Subcutaneous abdominal adipose tissue (tissue), 5 donors: ENCODE measurements around the gene ITSN2.

Source experiments
- H3K27ac ChIP-seq: one replicate; pipeline ENCODE4 v1.7.0; 2013; ENCODE audit warnings: low read depth, mild to moderate bottlenecking, inconsistent platforms, low read length, moderate library complexity
- H3K27me3 ChIP-seq, 5 donors: one replicate each; pipeline ENCODE4 v1.7.0; 2013; ENCODE audit warnings: low read length in 5 of 5, inconsistent platforms in 1 of 5; ENCODE audit not compliant: control insufficient read depth in 5 of 5, insufficient read depth in 4 of 5
- H3K36me3 ChIP-seq, 5 donors: one replicate each; pipeline ENCODE4 v1.7.0; 2013; ENCODE audit warnings: low read length in 5 of 5; ENCODE audit not compliant: control insufficient read depth in 5 of 5, insufficient read depth in 5 of 5
- H3K4me1 ChIP-seq, 5 donors: one replicate each; pipeline ENCODE4 v1.7.0; 2013; ENCODE audit warnings: low read length in 5 of 5, mild to moderate bottlenecking in 3 of 5, moderate library complexity in 1 of 5; ENCODE audit not compliant: control insufficient read depth in 5 of 5, insufficient read depth in 5 of 5
- H3K4me3 ChIP-seq, 5 donors: one replicate each; pipeline ENCODE4 v1.7.0; 2013; ENCODE audit warnings: low read length in 5 of 5, low read depth in 1 of 5
- H3K9ac ChIP-seq, 5 donors: one replicate each; pipeline ENCODE4 v1.7.0; 2013; ENCODE audit warnings: low read length in 5 of 5, mild to moderate bottlenecking in 4 of 5, moderate library complexity in 3 of 5
- H3K9me3 ChIP-seq, 5 donors: one replicate each; pipeline ENCODE4 v1.7.0; 2013; ENCODE audit warnings: low read length in 5 of 5; ENCODE audit not compliant: control insufficient read depth in 5 of 5
- donor health status: healthy.
- donor health status: healthy.
- donor health status: healthy.
- donor health status: healthy.
- donor health status: healthy.

Gene ITSN2

GRCh38 chr2:24176326-24176725 lies 184.0 kb downstream of the ITSN2 start:
- Histone ChIP-seq H3K9ac (peak overlapping the region in 1 of 5 donors; percentile 20), H3K9me3 (no peaks in the 10 kb centered on the region), H3K36me3 (no peaks in the 10 kb centered on the region), H3K4me1 (peaks cover 0 to 10% (median 2%) of the 10 kb centered on the region in 5 donors), H3K27me3 (no peaks in the 10 kb centered on the region), H3K4me3 (no peak overlapping the region), H3K27ac (no peak overlapping the region)

- Histone ChIP-seq H3K27ac (peak overlapping the region; percentile 57), H3K36me3 (no peaks in the 10 kb centered on the region), H3K4me3 (peak overlapping the region; percentile 12 to 54 (median 46)), H3K27me3 (no peaks in the 10 kb centered on the region), H3K9ac (peak overlapping the region in 1 of 5 donors; percentile 58), H3K4me1 (peaks cover 0 to 13% (median 5%) of the 10 kb centered on the region in 5 donors), H3K9me3 (no peaks in the 10 kb centered on the region)
Observed at GRCh38 chr2:24175631-24176187, 184.6 kb downstream of the ITSN2 start.

GRCh38 chr2:24174851-24175277 lies 185.5 kb downstream of the ITSN2 start, which contains the start of gene FAM228A:
TSS of gene FAM228A (plus strand) at chr2:24175053. CDS start at chr2:24175481, 428 bp downstream.
- peak within 1 kb of the TSS; percentile 57 for H3K27ac ChIP-seq

GRCh38 chr2:24169023-24169422 lies 191.3 kb downstream of the ITSN2 start:
- Histone ChIP-seq H3K9ac (no peak overlapping the region), H3K36me3 (peaks cover 0 to 5% (median 3%) of the 10 kb centered on the region in 5 donors), H3K27me3 (no peaks in the 10 kb centered on the region), H3K4me3 (no peak overlapping the region), H3K4me1 (peaks cover 0 to 5% (median 5%) of the 10 kb centered on the region in 5 donors), H3K27ac (no peak overlapping the region), H3K9me3 (no peaks in the 10 kb centered on the region)

More at GRCh38 chr2:24174851-24175277, 185.5 kb downstream of the ITSN2 start, which contains the start of gene FAM228A:
- peak within 1 kb of the TSS in 2 of 5 donors; percentile 41 to 58 for H3K9ac ChIP-seq
- H3K9me3 ChIP-seq, result no peaks in the 10 kb centered on the region
- H3K4me3 ChIP-seq, result peak within 1 kb of the TSS; percentile 12 to 54 (median 46)
- H3K27me3 ChIP-seq, result no peaks in the 10 kb centered on the region
- H3K4me1 ChIP-seq, result peaks cover 0 to 13% (median 5%) of the 10 kb centered on the region in 5 donors
- no peaks in the 10 kb centered on the region for H3K36me3 ChIP-seq

GRCh38 chr2:24164416-24164973 lies 195.8 kb downstream of the ITSN2 start:
- Histone ChIP-seq H3K27ac (no peak overlapping the region), H3K36me3 (peaks cover 4 to 13% (median 7%) of the 10 kb centered on the region in 5 donors), H3K27me3 (no peaks in the 10 kb centered on the region), H3K4me1 (no peaks in the 10 kb centered on the region), H3K9me3 (peaks cover 0 to 3% (median 0%) of the 10 kb centered on the region in 5 donors), H3K9ac (no peak overlapping the region), H3K4me3 (no peak overlapping the region)

- Histone ChIP-seq H3K27ac (no peak overlapping the region), H3K27me3 (no peaks in the 10 kb centered on the region), H3K4me3 (no peak overlapping the region), H3K9ac (no peak overlapping the region), H3K4me1 (no peaks in the 10 kb centered on the region), H3K9me3 (peaks cover 0 to 3% (median 0%) of the 10 kb centered on the region in 5 donors), H3K36me3 (peaks cover 2 to 17% (median 9%) of the 10 kb centered on the region in 5 donors)
Observed at GRCh38 chr2:24163601-24164000, 196.7 kb downstream of the ITSN2 start.

GRCh38 chr2:24163186-24163585 lies 197.2 kb downstream of the ITSN2 start:
- H3K9me3 ChIP-seq, result peaks cover 0 to 3% (median 0%) of the 10 kb centered on the region in 5 donors
- H3K9ac ChIP-seq, result no peak overlapping the region
- no peak overlapping the region for H3K4me3 ChIP-seq
- peaks cover 2 to 18% (median 9%) of the 10 kb centered on the region in 5 donors for H3K36me3 ChIP-seq
- no peaks in the 10 kb centered on the region for H3K27me3 ChIP-seq
- H3K4me1 ChIP-seq, result no peaks in the 10 kb centered on the region
- H3K27ac ChIP-seq, result no peak overlapping the region

- Histone ChIP-seq H3K36me3 (peaks cover 2 to 24% (median 12%) of the 10 kb centered on the region in 5 donors), H3K4me3 (no peak overlapping the region), H3K27ac (no peak overlapping the region), H3K4me1 (no peaks in the 10 kb centered on the region), H3K9ac (no peak overlapping the region), H3K9me3 (peaks cover 0 to 3% (median 0%) of the 10 kb centered on the region in 5 donors), H3K27me3 (no peaks in the 10 kb centered on the region)
Observed at GRCh38 chr2:24162494-24162893, 197.8 kb downstream of the ITSN2 start.

- no peaks in the 10 kb centered on the region for H3K27me3 ChIP-seq
Observed at GRCh38 chr2:24160761-24161160, 199.6 kb downstream of the ITSN2 start.

GRCh38 chr2:24159708-24160107 lies 200.6 kb downstream of the ITSN2 start:
- Histone ChIP-seq H3K4me3 (no peak overlapping the region), H3K9me3 (peaks cover 0 to 3% (median 0%) of the 10 kb centered on the region in 5 donors), H3K4me1 (no peaks in the 10 kb centered on the region), H3K27ac (no peak overlapping the region), H3K9ac (no peak overlapping the region), H3K36me3 (peaks cover 2 to 24% (median 12%) of the 10 kb centered on the region in 5 donors), H3K27me3 (no peaks in the 10 kb centered on the region)

More at GRCh38 chr2:24160761-24161160, 199.6 kb downstream of the ITSN2 start:
- Histone ChIP-seq H3K4me1 (no peaks in the 10 kb centered on the region), H3K27ac (no peak overlapping the region), H3K36me3 (peaks cover 2 to 24% (median 12%) of the 10 kb centered on the region in 5 donors), H3K9ac (no peak overlapping the region), H3K9me3 (peaks cover 0 to 3% (median 0%) of the 10 kb centered on the region in 5 donors), H3K4me3 (no peak overlapping the region)
